Stimulated activated CD4-positive, alpha-beta T cell treated with anti-CD3 and anti-CD28 coated beads, Interleukin-12 subunit alpha, Interleukin-12 subunit beta, amount 100 ng/mL, for 24 hours (primary cell): ENCODE data around the gene PRRT1.
"Not testable (repeated sequence)": the region's sequence is repeated elsewhere in the genome, so short reads cannot be mapped to it uniquely, and the experiment has no call there.

ENCODE experiments used
- DNase-seq, 2 experiments: peaks; one replicate each; pipeline ENCODE4 v3.0.0-alpha.2; 2020; ENCODE audit warnings: low read depth in 2 of 2

Gene PRRT1

DNA sequence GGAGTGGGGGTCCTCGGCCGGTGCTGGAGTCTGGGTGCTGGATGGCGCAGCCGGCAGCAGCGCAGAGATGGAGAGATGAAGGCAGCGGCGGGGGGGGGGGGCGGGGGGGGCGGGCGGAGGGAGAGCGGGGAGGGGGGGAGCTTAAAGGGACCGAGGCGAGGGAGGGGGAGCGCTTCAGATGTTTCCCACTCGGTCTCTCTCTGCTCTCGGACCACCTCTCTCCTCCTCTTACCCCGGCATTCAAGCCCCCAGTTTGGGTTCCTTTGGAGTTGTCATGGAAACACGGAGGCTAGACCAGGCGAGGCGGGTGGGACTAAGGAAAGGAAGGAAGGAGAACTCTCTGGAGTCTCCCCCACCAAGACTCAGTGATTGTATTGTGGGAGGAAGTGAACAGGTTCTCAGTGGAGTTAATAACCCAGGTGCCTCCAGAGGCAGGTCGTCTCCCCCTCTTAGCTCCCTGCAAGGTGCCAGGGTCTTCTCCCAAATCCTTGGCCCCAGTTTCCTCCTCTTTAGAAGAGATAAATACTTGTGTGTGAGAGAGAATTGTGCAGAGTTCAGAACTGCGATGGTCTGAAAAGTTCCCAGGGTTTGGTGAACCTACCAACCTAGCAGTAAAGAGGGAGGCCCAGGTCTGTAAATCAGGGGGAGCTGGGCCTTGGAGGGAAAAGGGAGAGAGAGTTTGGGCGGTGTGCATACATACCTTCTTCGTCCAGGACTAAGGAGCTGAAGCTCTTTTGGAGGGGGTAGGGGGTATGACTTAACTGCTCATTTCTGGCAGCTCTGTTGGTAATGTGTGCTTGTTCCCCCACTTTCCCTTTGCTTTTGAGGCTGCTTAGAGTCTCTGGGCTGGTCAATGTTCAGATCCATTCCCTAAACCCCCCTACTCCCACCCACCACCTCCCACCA is at the start of gene PRRT1:
Gene PRRT1, minus strand, starts transcription at position 77 of the 906 bp plus-strand sequence. CDS start 112 bp downstream, outside the sequence.
- DNase-seq, result no peak

DNA sequence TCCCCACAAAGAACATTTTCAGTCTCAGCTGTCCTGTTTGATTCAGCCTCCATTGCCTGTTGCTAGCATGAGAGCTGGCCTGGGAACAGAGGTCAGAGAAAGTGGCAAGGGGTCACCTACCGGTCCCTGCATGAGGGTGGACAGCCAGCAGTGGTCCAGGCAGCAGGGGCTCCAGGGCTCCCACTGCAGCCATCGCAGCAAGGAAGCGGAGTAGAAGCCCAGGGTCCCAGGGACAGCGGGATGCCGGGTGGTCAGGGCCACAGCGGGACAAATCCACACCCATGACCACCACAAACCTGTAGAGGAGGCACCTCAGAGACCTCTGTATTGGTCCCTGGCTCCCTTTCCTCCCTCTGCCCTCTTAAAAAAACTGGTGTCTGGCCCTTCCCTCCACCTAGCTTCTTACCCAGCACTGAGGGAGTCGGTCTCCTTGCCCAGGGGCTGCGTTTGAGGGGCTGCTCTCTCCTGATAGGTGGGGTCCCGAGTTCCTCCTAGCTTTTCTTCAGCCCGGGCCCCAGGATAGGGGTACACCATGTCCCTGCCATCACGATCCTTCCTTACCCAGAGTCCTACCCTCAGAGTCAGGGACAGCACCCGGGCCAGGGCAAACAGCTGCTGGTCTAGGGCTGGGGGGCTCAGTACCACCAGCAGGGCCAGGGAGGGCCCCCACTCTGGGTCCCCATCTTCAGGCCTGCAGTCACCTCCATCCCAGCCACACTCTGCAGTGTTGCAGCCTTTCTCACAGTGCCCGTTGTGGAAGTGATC is 49.2 kb upstream of the PRRT1 start:
- no peak for DNase-seq

DNA sequence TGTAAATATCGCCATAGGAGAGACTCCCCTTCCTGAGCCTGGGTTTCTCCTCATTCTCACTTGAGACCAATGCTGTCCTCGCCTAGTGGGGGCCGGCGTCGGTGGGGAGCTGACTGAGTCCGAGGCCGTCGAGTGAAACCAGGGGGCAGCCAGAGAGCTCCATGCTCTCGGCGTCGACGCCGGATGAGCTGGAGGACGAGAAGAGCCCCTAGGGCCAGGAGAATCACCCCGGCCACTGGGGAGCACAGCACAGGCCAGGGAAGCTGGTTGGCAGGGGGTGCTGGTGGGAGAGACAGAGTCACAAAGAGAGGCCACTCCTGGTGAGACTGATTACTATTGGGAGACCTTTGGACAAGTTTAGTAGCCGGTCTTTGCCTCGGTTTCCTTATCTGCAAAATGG is 47.1 kb upstream of the PRRT1 start:
- DNase-seq, result no peak

DNA sequence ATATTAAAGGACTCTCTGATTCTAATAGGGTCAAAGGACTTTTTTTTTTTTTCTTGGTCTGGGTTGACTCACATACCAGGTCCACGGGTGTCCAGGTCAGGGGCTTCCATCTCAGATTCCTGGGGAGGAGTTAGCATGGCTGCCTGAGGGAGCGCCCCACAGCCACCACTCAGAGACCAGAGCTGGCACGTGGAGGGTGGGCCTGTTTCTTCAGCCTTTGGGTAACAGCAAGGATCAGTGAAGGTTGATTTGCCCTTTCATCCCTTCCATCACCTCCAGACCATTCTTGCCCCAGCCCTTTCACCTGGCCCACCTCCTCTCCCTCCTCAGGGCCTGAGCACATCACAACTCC is 46.6 kb upstream of the PRRT1 start:
- DNase-seq, result no peak

DNA sequence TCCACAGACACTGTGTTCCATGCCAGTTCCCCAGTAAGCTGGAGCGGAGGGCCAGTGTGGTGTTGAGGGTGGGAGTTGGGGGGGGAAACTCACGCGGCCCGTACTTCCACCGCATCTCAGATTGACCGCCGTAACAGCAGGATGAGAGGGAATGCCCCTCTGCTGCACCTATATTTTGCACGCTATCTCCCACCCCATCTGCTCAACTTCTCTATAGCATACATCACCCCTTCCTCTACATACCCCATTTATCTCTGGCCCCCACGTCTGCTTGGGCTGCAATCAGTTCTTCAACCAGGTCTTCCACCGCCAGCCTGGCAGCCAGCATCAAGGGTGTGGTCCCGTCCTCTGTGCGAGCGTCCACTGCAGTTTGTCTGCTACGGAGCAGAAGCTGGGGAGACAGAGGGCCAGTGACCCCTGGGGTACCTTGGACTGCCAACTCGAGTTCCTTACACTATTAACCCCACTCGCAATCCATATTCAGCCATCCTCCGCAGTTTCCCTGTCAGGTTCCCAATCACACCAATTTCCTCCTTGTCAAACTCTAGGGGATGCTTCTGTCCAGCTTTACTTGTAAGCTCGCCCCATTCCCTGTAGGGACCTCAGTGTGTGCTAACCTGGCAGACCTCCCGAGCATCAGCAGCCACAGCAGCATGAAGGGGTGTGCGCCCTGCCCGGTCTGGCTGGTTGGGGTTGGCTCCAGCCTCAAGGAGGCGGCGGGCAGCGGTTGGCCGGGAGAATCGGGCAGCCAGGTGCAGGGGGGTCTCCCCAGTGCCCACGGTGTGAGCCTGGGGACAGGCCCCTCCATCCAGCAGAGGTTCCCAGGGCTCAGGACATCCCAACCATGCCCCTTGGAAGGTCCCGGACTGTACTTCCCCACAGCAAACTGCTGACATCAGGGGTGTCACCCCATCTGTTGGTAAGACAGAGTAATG is 45.2 kb upstream of the PRRT1 start:
- no peak for DNase-seq

DNA sequence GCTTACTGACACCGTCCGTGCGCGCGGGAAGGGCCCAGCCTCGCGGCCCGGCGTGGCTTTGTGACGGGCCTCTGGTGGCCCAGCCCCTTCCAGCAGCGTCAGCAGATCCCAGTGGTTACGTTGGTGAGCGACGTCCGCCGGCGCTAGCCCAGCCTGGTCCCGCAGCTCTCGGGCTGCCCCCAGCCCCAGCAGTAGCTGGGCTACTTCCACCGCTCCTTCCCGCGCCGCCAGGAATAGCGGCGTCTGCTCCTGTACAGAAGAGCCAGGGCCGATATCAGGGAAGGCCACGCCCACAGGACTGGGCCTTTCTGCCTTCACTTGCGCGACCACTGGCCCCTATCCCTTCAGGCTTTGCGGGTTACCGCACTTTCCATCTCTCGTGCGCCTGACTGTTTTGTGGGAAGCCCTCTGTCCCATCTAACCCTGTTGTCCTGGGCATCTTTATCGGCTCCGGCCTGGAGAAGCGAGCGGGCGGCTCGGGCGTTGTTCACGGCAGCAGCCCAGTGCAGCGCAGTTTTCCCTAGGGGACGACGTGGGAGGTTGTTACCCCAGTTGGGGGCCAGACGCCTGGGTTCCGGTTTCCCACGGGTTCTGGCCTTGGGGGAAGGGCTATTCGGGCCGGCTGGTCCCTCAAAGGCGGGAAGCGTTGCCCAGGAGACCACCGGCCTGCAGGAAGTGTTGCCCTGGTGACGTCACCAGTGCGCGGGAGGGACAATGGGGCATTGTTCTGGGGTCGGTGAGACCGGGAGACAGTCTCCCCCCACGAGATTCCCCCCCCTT is 44.4 kb upstream of the PRRT1 start:
- peak in 1 of 2 experiments; percentile 64 for DNase-seq

DNA sequence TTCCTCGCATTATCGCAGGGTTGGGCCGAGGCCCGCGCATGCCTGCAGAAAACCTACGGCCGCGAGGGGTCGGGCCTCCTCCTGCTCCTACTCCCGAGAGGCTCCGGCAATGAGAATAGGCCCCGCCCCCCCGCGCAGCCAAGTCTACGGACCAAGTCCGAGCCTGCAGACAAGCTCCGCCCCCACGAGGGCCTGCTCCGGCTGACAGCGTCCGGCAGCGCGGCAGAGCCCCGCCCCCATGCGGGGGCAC is 43.8 kb upstream of the PRRT1 start:
- DNase-seq, result peak; percentile 100

DNA sequence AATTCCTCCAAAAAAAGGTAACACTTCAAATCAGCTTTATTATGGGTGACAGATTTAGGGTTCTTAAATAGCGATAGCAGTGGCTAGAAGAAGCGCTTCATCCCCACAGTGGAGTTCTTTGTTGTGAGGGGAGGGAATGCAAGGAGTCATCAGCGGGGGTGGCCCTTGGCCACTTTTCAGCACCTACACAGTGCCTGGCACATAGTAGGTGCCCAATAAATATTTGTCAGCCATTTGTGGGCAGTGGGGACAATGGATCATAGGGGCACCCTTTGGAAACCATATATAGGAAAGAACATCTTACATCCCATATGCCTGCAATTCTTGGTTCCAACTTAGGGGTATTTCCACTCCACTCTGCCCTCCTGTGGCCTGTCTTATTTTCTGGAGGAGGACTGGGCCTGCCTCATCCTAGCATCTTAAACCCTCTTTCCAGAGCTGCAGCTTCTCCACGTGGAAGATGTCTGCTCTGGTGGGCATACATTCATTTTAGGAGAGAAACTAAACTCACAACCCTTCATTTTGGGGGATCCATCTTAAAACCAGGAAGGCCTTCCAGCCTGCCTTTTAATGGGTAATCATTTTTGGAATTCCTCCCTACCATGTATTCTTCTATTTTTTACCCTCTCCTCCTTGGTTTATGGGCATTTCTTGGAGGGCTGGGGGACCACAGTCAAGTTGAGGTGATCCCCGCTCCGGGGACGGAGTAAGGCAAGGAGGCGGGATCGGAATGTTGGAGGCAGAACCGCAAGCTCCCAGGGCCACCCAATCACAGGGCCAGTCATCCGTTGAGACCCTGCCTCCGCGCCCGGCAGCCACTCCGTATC is 43.3 kb upstream of the PRRT1 start:
- DNase-seq, result no peak

DNA sequence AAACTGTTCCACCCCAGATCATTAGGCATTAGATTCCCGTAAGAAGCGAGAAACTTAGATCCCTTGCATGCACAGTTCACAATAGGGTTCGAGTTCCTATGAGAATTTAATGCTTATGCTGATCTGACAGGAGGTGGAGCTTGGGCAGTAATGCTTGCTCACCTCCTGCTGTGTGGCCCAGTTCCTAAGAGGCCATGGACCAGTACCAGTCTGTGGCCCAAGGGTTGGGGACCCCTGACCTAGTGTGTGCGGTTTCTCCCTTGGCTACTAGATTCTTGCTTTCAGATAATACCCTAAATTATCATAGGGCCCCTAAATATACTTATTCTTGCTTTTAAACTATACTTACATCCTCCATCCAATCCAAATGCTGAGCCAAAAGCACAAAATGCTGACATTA is 42.6 kb upstream of the PRRT1 start:
- DNase-seq, result no peak

DNA sequence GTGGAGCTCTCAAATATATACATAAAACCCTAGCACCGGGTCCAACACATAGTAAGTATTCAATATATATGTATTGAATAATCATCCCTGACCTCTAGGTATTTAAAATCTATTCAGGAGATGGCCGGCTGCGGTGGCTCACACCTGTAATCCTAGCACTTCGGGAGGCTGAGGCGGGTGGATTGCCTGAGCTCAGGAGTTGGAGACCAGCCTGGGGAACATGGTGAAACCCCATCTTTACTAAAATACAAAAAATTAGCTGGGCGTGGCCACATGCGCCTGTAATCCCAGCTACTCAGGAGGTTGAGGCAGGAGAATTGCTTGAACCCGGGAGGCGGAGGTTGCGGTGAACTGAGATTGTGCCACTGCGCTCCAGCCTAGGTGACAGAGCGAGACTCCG is 41.4 kb upstream of the PRRT1 start:
- not testable (repeated sequence) for DNase-seq

DNA sequence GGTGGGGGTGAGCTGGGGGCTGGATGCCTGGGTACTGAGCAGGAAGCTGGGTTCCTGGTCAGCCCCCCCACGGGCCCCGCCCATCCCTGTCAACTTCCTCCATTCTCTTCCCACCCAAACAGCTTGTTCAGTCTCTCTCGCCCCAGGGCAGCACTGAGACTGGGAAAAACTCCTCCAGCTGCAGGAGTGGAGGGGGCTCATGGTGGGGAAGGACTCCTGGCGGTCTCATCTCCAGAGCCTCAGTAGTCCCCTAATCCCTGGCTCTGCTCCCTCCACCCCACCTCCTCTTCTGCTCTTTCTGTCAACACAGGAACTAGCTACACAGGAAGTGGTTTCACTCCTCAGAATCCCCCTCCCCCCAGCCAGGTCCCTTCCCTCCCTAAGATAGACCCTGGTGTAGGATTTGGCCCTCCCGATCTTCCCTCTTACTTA is 40.9 kb upstream of the PRRT1 start, which contains the start of gene GPSM3:
Gene GPSM3, minus strand, starts transcription at position 36 of the 432 bp plus-strand sequence. CDS start 130 bp downstream, outside the sequence.
- DNase-seq, result peak in 1 of 2 experiments; percentile 48

DNA sequence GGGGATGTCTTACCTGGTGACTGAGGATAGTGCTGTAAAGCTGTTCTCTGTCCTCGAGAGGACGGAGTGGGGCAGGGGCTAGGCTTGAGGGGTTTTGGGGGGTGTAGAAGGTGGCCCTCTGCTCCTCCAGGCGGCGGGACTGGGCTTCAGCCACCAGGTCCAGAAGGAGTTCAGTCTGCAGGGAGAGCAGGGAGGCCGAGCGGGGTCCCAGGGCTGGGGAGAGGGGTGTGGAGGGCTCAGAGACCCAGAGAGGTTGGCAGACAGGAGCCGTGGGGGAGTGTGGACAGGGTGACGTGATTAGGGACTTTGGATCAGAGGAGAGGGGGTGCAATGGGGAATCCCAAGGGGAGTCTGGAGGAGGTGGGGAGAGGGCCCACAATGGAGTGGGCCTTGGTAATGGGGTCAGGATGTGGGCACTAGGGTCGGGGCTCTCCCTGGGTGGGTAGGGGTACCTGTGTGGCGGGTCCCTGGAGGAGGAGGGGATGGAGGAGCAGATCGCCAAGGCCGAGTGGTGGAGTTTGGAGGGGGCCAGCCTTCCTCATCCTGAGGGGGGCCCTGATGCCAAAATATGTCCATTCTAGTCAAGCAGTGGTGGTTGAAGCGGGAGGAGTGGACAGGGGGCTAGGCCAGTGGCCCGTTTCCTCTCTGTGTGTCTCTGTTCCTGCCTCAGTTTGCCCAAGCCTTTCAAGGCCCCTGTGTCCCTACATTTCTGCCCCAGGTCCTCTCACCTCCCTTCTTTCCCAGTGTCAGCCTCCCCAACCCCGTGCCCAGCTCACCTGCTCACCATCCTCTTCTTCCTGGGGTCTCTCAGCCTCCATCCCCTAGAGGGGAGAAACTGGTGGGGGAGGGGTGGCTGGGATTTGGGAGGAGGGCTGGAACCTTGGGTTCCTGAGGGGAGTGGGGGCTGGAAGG is 40.2 kb upstream of the PRRT1 start:
- DNase-seq, result no peak

DNA sequence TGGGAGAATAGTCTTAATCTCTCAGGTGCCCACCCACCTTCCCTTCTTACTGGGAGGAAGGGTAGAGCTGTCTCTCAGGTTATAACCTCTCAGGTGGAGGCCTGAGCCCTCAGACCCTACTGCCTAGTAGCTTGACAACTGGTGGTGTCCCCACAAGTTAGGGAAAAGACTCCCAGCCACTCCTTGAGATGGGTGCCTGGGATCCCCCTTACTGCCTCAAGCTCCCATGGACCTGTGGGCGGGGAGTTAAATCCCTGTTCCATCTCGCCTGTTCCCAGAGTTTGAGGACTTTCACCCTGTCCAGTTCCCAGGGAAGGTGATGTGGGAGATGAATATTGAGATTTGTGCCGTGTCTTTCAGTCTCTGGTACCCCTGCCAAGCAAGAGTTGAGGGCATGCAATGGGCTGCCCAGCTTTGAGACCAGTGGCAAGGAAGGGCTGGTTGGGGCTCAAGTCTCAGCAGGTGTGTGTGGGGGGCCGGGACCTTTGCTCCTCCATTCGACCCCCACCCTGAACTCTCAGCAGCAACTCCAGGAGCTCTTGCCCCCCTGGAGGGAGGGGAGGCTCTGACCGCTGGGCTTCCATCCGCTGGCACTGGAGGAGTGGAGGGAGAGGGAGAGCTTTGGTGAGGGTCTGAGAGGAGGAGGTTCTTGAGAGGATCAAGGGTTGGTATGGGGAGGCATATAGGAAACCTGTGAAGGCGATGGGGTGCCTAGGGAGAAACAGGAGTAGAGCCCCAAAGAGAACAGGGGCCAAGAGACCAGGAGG is 39.4 kb upstream of the PRRT1 start:
- DNase-seq, result no peak

DNA sequence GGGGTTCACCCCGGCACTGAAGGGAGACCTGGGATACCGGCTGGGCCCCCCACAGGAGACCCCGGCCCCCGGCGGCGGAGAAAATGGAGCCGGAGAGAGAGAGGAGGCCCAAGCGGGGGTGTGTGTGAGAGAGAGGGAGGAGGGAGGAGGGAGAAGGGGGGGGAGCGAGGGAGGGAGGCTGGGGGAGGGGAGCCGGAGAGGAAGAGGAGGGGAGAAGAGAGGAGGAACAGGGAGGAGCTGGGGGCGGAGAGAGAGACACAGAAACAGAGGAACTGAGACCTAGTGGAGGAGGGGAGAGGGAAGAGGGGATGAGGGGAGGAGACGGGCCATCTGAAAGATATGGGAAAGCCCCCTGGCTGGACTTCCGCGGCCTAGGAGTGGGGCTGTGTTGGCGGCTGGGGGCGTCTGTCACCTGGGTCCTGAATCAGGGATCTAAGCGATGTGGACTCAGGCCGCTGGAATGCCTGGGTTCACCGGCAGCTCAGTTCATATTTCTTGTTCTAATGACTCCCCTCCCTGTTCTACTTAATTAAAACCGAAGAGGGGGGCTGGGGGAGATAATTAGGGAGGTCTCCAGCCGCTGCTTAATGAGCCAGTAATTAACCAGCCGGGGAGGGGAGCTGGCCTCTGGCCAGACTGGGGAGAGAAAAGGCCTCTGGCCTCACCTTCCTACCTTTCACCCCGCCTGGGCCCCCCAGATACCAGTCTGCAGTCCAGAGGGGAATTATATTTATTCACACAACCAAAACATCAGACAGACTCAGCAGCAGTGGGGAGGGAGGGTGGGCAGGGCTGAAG is 38.5 kb upstream of the PRRT1 start, which contains the start of gene PBX2:
Gene PBX2, minus strand, starts transcription at position 149 of the 798 bp plus-strand sequence. CDS start 287 bp downstream, outside the sequence.
- DNase-seq, result peak; percentile 67 to 86

DNA sequence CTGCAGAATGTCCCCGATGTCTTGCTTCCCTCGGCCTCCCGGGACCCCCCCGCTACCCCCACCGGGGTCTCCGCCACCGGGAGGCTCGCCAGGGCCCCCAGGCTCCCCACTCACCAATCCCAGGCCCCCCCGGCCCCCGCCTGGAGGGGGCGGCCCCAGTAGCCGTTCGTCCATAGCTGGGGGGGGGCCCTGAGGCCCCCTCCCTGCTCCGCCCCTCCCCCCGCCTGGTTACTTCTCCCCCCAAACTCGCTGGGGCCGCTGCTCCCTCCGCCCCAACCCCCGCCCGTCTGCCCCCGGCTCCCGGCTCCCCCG is 38.0 kb upstream of the PRRT1 start:
- DNase-seq, result no peak

DNA sequence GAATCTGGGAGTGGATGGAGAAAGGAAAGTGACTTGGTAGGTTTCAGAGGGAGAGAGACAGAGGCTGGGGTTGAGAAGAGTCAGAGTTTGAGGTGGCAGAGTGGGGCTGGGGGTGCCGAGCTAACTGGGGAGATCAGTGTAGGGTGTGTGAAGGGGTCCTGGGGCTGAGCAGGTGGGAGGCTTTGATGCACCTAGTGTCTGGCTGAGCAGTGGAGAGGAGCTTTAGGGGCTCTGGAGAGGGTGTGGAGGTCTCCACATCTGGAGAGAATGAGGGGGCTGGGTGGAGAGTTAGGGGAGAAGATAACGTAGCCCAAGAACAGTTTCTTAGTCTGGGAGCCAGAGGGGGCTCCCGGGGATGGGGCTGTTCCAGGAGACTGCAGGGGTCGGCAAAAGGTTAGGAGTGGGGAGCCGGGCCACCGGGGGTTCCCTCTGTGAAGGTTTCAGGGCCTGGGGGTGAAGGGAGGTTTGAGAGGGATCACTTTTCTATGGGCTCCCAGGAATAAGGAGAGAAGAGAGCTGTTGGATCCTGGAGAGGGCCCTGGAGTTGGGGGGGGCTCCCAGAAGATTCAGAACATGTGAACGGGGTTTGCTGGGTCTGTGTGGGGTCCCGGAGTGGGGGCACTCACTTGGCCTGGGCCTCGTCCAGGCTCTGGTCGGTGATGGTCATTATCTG is 37.5 kb upstream of the PRRT1 start:
- no peak for DNase-seq
